Activated T-helper 2 cell treated with anti-CD3 and anti-CD28 coated beads, Interferon-gamma antibody, Interleukin-2, Interleukin-4, amounts not matched to agents 10 μg/mL and 5 μg/mL and 100 μg/mL, durations not matched to agents 14 hours and 24 hours and 36 hours (primary cell): Measurements from ENCODE around the gene CCNL1. TPM values are rescaled to one million over a fixed set of nuclear protein-coding genes. Genes with fewer than 3 reads are reported as not detected.
"Not testable (repeated sequence)": the region's sequence is repeated elsewhere in the genome, so short reads cannot be mapped to it uniquely, and the experiment has no call there.

Source experiments
- DNase-seq: peaks from one replicate; pipeline ENCODE4 v3.0.0; 2021; ENCODE audit warnings: low spot score
- H3K27ac Mint-ChIP-seq: one replicate; pipeline ENCODE4 v1.8.0; 2021; ENCODE audit warnings: mixed read lengths
- H3K27me3 Mint-ChIP-seq: one replicate; pipeline ENCODE4 v1.8.0; 2021; ENCODE audit warnings: low read depth, mixed read lengths
- H3K36me3 Mint-ChIP-seq: one replicate; pipeline ENCODE4 v1.8.0; 2021; ENCODE audit warnings: low read depth, mixed read lengths
- H3K4me1 Mint-ChIP-seq: one replicate; pipeline ENCODE4 v1.8.0; 2021; ENCODE audit warnings: low read depth, mixed read lengths
- H3K4me3 Mint-ChIP-seq: one replicate; pipeline ENCODE4 v1.8.0; 2021; ENCODE audit warnings: low read depth, mild to moderate bottlenecking, moderate library complexity, mixed read lengths
- H3K9me3 Mint-ChIP-seq: one replicate; pipeline ENCODE4 v1.8.0; 2021; ENCODE audit warnings: mixed read lengths
- intact Hi-C: fragments of 100-400 bp; cut with micrococcal nuclease; formaldehyde crosslinking; loops from one replicate; pipeline ENCODE4 v1.15.1; 2023
- total RNA-seq: library from RNA; stranded (reverse); gene quantifications from 2 replicates; pipeline ENCODE4 v1.2.3, GENCODE V29; 2022

CCNL1 gene
- total RNA-seq, result 160 and 167 TPM in 2 replicates

DNA sequence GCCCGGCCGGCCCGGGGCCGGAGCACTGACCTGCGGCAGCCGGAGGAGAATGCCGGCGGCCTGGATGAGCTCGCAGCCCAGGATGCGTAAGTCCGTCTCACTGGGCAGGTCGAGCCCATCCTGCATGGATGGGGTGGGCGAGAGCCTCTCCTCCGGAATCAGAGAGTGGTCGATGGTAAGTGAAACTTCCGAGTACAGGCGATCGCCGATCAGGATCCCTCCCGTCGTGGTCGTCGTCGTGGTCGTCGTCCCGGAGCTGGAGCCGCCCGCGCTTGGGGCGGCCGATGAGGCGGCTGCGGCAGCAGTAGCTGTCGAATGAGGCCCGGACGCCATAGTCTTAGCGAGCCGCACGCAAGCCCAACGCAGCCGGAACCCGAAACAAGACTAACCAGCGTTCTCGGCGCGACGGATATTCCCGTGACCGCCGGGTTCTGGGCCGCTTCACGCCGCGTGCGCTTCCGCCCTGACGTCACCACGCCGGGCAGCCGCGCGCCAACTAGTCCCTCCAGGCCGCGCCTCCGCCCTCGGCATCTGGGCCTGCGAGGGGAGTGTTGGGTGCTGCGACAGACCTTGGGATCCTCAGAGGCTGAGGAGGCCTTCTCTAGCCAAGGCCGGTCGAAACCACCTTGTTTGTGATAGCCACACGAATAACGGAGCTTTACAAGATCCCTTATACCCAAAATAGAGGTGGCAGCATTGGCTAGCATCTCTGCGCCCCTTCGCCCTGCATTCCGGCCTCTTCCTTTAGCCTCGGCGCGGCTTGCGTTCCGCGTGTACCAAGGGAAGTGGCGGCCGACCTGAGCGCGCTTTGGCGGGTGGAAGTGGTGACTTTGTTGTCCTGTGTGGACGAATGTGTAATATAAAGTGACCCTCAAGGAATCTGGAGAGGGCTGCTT, at the start of gene CCNL1:
CCNL1 (minus strand) TSS at position 386 of the 896 bp plus-strand sequence; CDS start at position 333, 53 bp downstream.
- no peaks in the 10 kb centered on the region for H3K27me3 Mint-ChIP-seq
- intact Hi-C loops, result loop anchor here (1.0 to 5.0 kb wide), 8 partner anchors 15 to 1308 kb away; partner anchors contain the start of genes SLC33A1, SSR3 and TIPARP
- H3K4me1 Mint-ChIP-seq, result peaks cover 52% of the 10 kb centered on the region
- DNase-seq, result peak; percentile 95
- peaks cover 61% of the 10 kb centered on the region for H3K36me3 Mint-ChIP-seq
- H3K4me3 Mint-ChIP-seq, result peak within 1 kb of the TSS; percentile 99
- H3K27ac Mint-ChIP-seq, result peak within 1 kb of the TSS; percentile 98
- no peaks in the 10 kb centered on the region for H3K9me3 Mint-ChIP-seq

DNA sequence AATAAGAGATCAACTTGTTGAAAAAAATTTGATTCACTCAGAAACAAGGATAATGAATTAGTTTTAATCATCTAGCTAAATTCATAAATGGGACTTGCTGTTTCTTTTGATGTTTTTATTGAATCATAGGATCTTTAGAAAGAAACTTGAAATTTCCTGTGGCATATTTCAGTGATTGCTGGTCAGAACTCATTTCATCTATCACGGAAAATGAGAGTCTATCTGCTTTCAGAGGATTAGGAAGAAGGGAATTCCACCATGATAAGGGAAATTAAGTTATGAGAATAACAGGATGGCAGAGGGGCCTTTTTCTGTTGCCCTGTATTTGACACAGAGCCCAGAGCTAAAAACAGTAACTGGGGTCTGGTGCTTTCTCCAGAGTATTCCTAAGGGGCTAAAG, 44.9 kb upstream of the CCNL1 start:
- Mint-ChIP-seq H3K27me3 (peaks cover 5% of the 10 kb centered on the region), H3K4me1 (no peaks in the 10 kb centered on the region), H3K4me3 (no peak overlapping the region), H3K36me3 (no peaks in the 10 kb centered on the region), H3K9me3 (no peaks in the 10 kb centered on the region), H3K27ac (no peak overlapping the region)
- no peak for DNase-seq
- intact Hi-C loops, result loop anchor here (1.0 kb wide), 1 partner anchor 34 kb away; no protein-coding TSS in a partner anchor

DNA sequence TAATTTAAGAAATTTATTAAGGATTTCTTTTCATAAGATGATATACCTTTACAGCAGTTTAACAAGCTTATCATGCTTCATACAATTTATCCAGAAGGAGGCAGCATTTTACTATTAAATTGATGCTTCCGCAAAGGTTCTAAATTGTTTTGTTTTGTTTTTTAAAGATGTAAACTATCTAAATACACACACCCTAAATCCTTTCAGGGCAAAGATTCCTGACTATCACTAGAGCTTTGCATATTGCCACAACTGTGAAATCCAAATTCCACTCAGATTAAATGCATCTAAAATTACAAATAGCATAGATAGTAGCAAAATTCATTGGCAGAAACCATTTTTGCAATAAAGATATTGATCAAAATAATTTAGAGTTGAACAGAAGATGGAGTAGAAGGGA, 44.5 kb upstream of the CCNL1 start:
- H3K27ac Mint-ChIP-seq, result no peak overlapping the region
- no peaks in the 10 kb centered on the region for H3K4me1 Mint-ChIP-seq
- no peaks in the 10 kb centered on the region for H3K9me3 Mint-ChIP-seq
- intact Hi-C loops, result loop anchor here (1.0 kb wide), 1 partner anchor 35 kb away; no protein-coding TSS in a partner anchor
- peaks cover 5% of the 10 kb centered on the region for H3K27me3 Mint-ChIP-seq
- H3K36me3 Mint-ChIP-seq, result no peaks in the 10 kb centered on the region
- no peak overlapping the region for H3K4me3 Mint-ChIP-seq
- DNase-seq, result no peak

DNA sequence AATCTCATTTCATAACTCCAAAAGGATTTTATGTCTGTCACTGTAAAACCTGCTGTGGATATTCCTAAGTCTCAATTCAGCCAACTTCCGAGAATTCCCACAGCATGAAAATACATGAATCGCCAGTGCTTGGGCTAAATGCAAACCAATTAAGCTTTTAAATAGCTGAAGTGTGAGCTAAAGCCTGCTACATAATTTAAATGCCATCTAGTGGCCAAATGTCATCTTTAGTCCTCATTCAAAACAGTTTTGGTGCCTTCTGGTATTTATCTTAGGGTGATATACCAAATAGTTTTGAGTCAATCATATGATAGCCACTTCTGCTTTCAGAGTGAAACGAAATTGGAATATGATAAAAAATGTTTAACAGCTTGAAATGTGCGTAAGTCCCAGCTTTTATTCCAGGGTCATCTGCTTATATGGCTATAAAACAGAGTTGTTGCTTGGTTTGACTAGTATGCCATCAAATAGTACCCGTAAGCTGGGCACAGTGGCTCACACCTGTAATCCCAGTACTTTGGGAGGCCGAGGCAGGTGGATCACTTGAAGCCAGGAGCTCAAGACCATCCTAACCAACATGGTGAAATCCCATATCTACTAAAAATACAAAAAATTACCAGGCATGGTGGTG, 41.8 kb upstream of the CCNL1 start:
- Mint-ChIP-seq H3K4me3 (no peak overlapping the region), H3K27me3 (peaks cover 5% of the 10 kb centered on the region), H3K27ac (no peak overlapping the region), H3K36me3 (no peaks in the 10 kb centered on the region), H3K4me1 (no peaks in the 10 kb centered on the region), H3K9me3 (no peaks in the 10 kb centered on the region)
- intact Hi-C loops, result loop anchor here (2.0 kb wide), 1 partner anchor 27 kb away; no protein-coding TSS in a partner anchor
- no peak for DNase-seq

DNA sequence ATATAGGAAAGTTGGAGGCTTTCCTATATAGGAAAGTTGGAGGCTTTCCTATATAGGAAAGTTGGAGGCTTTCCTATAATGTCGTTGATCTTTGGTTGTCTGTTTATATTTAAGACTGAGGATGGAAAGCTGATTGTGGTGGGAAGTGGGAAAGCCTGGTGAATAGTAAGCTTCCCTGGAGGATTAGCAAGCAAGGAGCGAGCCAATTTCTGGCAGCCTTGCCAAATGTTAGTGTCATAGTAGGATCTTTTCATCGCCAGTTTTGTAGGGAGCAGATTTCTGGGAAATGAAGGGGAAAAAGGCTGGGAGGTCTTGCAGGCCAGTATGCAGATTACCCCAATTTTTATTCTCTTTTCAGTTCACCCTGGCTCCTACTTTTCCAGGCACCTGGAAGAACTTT, 39.9 kb upstream of the CCNL1 start:
- Mint-ChIP-seq H3K4me3 (no peak overlapping the region), H3K9me3 (peaks cover 18% of the 10 kb centered on the region), H3K27me3 (peaks cover 9% of the 10 kb centered on the region), H3K27ac (no peak overlapping the region), H3K4me1 (no peaks in the 10 kb centered on the region), H3K36me3 (no peaks in the 10 kb centered on the region)
- intact Hi-C loops, result loop anchor here (2.0 kb wide), 1 partner anchor 25 kb away; no protein-coding TSS in a partner anchor
- DNase-seq, result no peak

DNA sequence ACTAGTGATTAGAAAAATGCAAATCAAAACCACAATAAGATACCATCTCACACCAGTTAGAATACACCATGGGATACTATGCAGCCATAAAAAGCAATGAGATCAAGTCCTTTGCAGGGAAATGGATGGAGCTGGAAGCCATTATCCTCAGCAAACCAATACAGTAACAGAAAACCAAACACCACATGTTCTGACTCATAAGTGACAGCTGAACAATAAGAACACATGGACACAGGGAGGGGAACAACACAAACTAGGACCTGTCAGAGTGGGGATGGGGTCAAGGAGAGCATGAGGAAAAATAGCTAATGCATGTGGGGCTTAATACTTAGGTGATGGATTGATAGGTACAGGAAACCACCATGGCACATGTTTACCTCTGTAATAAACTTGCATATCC, 36.0 kb upstream of the CCNL1 start:
- DNase-seq, result no peak
- intact Hi-C loops, result no loop called here
- no peaks in the 10 kb centered on the region for H3K4me1 Mint-ChIP-seq

DNA sequence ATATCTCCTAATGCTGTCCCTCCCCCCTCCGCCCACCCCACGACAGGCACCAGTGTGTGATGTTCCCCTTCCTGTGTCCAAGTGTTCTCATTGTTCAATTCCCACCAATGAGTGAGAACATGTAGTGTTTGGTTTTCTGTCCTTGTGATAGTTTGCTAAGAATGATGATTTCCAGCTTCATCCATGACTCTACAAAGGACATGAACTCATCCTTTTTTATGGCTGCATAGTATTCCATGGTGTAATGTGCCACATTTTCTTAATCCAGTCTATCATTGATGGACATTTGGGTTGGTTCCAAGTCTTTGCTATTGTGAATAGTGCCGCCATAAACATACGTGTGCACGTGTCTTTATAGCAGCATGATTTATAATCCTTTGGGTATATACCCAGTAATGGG, 31.2 kb upstream of the CCNL1 start:
- Mint-ChIP-seq H3K36me3 (peaks cover 17% of the 10 kb centered on the region), H3K9me3 (peaks cover 97% of the 10 kb centered on the region)
- H3K4me1 Mint-ChIP-seq, H3K27ac Mint-ChIP-seq, intact Hi-C loops, DNase-seq, H3K27me3 Mint-ChIP-seq, H3K4me3 Mint-ChIP-seq: not testable (repeated sequence)

More for the DNA sequence above, 36.0 kb upstream of the CCNL1 start:
- Mint-ChIP-seq H3K27me3 (peaks cover 6% of the 10 kb centered on the region), H3K27ac (no peak overlapping the region), H3K36me3 (peaks cover 3% of the 10 kb centered on the region), H3K4me3 (no peak overlapping the region), H3K9me3 (peaks cover 54% of the 10 kb centered on the region)

DNA sequence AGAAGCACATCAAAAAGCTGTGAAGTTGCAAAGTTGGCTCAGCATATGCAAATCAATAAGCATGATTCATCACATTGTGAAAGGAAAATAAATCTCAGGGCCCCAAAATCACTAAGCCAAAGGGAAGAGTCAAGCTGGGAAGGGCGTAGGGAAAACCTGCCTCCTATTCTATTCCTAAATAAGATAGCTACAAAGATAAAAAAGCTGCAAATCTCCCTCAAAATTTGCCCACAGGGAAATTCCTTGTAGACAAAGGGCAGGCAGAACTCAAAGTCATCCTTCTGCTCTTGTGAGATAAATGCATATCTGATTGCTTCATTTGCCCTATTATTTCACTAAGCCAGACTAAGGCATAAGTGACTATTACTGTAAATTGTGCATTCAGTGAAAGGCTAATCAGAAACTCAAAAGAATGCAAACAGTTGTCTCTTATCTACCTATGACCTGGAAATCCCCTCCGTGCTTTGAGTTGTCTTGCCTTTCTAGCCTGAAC, 30.5 kb upstream of the CCNL1 start:
- peaks cover 2% of the 10 kb centered on the region for H3K27me3 Mint-ChIP-seq
- intact Hi-C loops, result no loop called here
- no peak for DNase-seq
- no peak overlapping the region for H3K4me3 Mint-ChIP-seq
- peaks cover 24% of the 10 kb centered on the region for H3K36me3 Mint-ChIP-seq
- H3K4me1 Mint-ChIP-seq, result no peaks in the 10 kb centered on the region
- H3K27ac Mint-ChIP-seq, result no peak overlapping the region
- peaks cover 98% of the 10 kb centered on the region for H3K9me3 Mint-ChIP-seq

DNA sequence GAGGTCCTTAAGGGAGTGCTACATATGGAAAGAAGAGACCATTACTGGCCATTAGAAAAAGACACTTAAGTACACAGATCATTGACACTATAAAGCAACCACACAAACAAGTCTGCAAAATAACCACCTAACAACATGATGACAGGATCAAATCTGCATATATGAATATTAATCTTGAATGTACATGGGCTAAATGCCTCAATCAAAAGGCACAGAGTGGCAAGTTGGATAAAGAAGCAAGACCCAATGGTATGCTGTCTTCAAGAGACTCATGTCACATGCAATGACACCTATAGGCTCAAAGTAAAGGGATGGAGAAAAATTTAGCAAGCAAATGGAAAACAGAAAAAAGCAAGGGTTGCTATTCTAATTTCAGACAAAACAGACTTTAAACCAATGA, 28.4 kb upstream of the CCNL1 start:
- H3K27ac Mint-ChIP-seq, result no peak overlapping the region

DNA sequence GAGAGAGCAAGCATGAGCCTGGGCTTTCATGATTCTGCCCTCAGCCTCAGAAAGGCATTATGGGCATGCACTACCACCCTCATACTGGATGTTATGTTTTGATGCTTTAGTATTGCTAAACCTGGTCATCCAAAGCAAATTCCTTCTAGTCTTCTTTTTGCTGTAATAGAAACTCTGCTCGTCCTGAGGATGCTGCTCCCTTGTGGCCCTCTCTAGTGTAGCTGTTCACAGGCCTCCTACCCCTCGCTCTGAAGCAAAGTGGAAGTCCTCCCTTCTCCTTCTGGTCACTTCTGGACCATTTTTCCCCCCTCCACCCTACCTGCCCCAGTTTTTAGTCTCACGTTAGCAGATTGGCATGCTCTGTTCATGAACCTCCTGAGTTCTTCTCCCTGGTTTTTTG, 22.9 kb upstream of the CCNL1 start:
- H3K27ac Mint-ChIP-seq, result no peak overlapping the region
- no peak for DNase-seq
- H3K36me3 Mint-ChIP-seq, result peaks cover 77% of the 10 kb centered on the region
- H3K9me3 Mint-ChIP-seq, result peaks cover 71% of the 10 kb centered on the region
- intact Hi-C loops, result no loop called here
- no peaks in the 10 kb centered on the region for H3K27me3 Mint-ChIP-seq
- H3K4me1 Mint-ChIP-seq, result no peaks in the 10 kb centered on the region
- no peak overlapping the region for H3K4me3 Mint-ChIP-seq

More for the DNA sequence above, 28.4 kb upstream of the CCNL1 start:
- no peaks in the 10 kb centered on the region for H3K4me1 Mint-ChIP-seq
- no peak overlapping the region for H3K4me3 Mint-ChIP-seq
- peaks cover 97% of the 10 kb centered on the region for H3K9me3 Mint-ChIP-seq
- DNase-seq, result no peak
- peaks cover 40% of the 10 kb centered on the region for H3K36me3 Mint-ChIP-seq
- intact Hi-C loops, result no loop called here
- no peaks in the 10 kb centered on the region for H3K27me3 Mint-ChIP-seq

DNA sequence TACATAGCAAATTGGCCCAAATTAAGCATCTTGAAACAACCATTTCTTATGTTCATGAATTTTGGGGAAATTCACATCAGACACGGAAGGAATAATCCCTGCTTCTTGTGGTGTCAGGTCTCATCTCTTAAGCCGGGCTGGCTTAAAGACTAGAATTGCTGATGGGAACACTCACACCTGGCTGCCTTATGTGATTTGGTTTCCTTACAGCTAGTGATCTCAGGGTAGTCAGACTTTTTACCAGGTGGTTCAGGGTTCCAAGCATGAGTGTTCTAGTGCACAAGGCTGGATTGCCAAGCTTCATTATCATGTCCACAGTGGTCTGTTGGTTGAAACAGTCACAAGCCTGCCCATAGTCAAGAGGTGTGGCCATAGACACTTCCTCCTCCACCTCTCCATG, 20.3 kb upstream of the CCNL1 start:
- H3K9me3 Mint-ChIP-seq, result peaks cover 50% of the 10 kb centered on the region
- peaks cover 15% of the 10 kb centered on the region for H3K4me1 Mint-ChIP-seq
- DNase-seq, result no peak
- no peak overlapping the region for H3K27ac Mint-ChIP-seq
- H3K4me3 Mint-ChIP-seq, result no peak overlapping the region
- intact Hi-C loops, result no loop called here
- H3K36me3 Mint-ChIP-seq, result peaks cover 71% of the 10 kb centered on the region
- H3K27me3 Mint-ChIP-seq, result no peaks in the 10 kb centered on the region

DNA sequence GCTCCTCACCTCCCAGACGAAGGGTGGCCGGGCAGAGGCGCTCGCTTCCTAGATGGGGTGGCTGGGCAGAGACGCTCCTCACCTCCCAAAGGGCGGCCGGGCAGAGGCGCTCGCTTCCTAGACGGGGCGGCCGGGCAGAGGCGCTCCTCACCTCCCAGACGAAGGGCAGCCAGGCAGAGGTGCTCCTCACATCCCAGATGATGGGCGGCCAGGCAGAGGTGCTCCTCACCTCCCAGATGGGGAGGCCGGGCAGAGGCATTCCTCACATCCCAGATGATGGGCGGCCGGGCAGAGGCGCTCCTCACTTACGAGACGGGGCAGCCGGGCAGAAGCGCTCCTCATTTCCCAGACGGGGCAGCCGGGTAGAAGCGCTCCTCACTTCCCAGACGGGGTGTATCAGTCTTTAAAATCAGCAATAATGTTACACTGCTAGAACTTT, 19.4 kb upstream of the CCNL1 start:
- H3K9me3 Mint-ChIP-seq, result peaks cover 42% of the 10 kb centered on the region
- intact Hi-C loops, result no loop called here
- no peaks in the 10 kb centered on the region for H3K27me3 Mint-ChIP-seq
- no peak overlapping the region for H3K27ac Mint-ChIP-seq
- peaks cover 62% of the 10 kb centered on the region for H3K36me3 Mint-ChIP-seq
- peaks cover 18% of the 10 kb centered on the region for H3K4me1 Mint-ChIP-seq
- DNase-seq, result no peak
- no peak overlapping the region for H3K4me3 Mint-ChIP-seq
